ENCODE measurements around the gene AJAP1.

DNA sequence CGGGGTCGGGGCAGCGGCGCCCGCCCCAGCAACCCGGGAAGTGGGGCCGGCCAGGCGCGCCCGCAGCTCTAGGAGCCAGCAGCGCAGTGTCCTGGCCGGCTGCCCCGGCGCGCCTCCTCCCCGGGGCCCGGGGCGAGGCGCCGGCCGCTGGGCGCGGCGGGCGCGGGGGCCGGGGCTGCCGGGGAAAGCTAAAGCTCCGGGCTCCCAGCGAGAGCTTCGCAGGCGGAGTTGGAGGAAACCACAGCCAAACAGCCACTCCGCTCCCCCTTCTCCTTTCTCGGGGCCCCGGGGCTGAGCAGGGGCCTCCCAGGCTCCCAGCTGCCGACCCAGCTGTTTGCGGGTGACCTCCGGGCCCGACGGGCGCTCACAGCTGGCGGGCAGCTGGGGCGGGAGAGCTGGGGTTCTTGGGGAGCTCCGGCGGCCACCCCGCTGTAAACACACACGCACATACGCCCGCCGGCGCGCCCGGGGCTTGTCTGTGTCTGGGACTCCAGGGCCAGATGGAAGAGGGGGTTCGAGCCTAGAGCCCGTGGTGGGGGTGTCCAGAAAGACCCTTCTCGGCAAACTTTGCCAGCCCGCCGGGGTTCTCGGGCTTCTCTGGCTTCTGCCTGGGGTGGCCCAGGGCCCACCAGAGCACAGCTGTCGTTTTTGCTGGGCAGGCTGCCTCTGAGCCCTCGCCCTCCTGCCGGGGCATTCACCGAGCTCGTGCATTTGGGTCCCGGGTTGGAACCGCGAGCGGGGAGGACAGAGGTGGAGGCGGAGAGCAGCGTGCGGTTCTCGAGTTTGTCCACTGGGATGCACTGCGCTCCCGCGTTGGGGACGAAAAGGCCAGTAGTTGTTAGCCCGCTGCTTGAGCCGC, 1.5 kb downstream of the AJAP1 start:
- TF ChIP-seq CTCF (IDR thresholded peaks at IDR 0.05) (peak; percentile 53 to 89 (median 64)), EP300 (IDR thresholded peaks at IDR 0.05) (no peak)

All from ovary (tissue), 3 donors.